ENCODE data around the gene VWA7.

DNA sequence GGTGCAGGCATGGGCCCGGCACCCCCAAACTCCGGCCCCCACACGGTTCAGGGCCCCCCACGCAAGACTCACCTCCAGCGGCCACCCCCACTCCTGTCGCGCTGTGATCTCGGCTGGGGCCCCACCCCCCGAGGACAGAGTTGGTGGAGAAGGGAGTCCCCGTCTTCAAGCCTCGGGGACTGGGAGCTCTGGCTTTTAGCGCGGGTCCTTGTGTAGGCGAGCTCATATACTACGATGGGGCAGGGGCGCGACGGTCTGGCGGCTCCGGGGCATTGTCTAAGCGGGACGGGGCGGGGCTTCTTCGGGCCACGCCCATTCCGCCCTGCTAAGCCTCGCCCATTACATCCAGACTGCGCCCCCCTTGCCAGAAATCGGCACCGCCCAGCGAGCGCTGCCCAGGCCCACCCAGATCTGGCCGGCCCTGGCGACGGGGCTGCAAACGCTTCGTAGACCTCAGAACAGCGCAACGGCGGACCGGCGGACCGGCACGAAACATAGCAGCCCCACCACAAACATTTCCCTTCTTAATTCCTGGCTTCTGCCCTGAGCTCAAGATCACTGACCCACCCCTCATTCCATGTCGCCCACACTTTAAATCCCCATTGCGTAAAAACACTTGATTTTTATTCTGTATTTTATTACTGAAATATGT, 47.0 kb downstream of the VWA7 start:
- TF ChIP-seq, protein P1, sequence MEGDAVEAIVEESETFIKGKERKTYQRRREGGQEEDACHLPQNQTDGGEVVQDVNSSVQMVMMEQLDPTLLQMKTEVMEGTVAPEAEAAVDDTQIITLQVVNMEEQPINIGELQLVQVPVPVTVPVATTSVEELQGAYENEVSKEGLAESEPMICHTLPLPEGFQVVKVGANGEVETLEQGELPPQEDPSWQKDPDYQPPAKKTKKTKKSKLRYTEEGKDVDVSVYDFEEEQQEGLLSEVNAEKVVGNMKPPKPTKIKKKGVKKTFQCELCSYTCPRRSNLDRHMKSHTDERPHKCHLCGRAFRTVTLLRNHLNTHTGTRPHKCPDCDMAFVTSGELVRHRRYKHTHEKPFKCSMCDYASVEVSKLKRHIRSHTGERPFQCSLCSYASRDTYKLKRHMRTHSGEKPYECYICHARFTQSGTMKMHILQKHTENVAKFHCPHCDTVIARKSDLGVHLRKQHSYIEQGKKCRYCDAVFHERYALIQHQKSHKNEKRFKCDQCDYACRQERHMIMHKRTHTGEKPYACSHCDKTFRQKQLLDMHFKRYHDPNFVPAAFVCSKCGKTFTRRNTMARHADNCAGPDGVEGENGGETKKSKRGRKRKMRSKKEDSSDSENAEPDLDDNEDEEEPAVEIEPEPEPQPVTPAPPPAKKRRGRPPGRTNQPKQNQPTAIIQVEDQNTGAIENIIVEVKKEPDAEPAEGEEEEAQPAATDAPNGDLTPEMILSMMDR (IDR thresholded peaks at IDR 0.05; ENCODE audit: insufficient read depth, low read depth, low read length) = no peak
- no peak for TF ChIP-seq EZH2 (IDR thresholded peaks at IDR 0.05; ENCODE audit: insufficient read depth, low read length)
